Measurements from ENCODE around the gene MAD1L1.

- no peak for TF ChIP-seq CTCF (IDR thresholded peaks at IDR 0.05)
- no peak for TF ChIP-seq POLR2A (IDR thresholded peaks at IDR 0.05)
- no peak for TF ChIP-seq POLR2AphosphoS5 (IDR thresholded peaks at IDR 0.05)
- TF ChIP-seq EP300 (IDR thresholded peaks at IDR 0.05), result no peak
These were observed 192.4 kb downstream of the MAD1L1 start for GRCh38 chr7:2040201-2040892.
